ENCODE results near the gene SYNE3. TPM values are rescaled to one million over a fixed set of nuclear protein-coding genes. Genes with fewer than 3 reads are reported as not detected.

Gene SYNE3
- total RNA-seq, 1 donor from 2014 or later = 2.5 TPM

- Mint-ChIP-seq H3K27me3 (ENCODE audit: low read depth, unreplicated experiment) (peaks cover 6% of the 10 kb centered on the region), H3K27ac (ENCODE audit: unreplicated experiment) (no peak overlapping the region), H3K9me3 (ENCODE audit: unreplicated experiment) (peaks cover 4% of the 10 kb centered on the region), H3K4me3 (ENCODE audit: unreplicated experiment) (no peak overlapping the region), H3K36me3 (ENCODE audit: low read depth, unreplicated experiment) (no peaks in the 10 kb centered on the region), H3K4me1 (ENCODE audit: low read depth, unreplicated experiment) (peaks cover 10% of the 10 kb centered on the region)
- H3K36me3 ChIP-seq (ENCODE audit: insufficient read depth, low read length) = no peaks in the 10 kb centered on the region
- no peak overlapping the region for H3K4me2 ChIP-seq (ENCODE audit: low read length)
- no peaks in the 10 kb centered on the region for H3K27me3 ChIP-seq (ENCODE audit: insufficient read depth, low read length)
- TF ChIP-seq EZH2 (IDR thresholded peaks at IDR 0.05; ENCODE audit: insufficient read depth, low read length) (no peak), CTCF (IDR thresholded peaks at IDR 0.05; ENCODE audit: insufficient read depth, low read depth, low read length) (no peak)
- H3K9me3 ChIP-seq (ENCODE audit: insufficient read depth, low read depth, low read length) = no peaks in the 10 kb centered on the region
- H3K9ac ChIP-seq (ENCODE audit: low read length) = no peak overlapping the region
- H3K4me3 ChIP-seq (ENCODE audit: insufficient read depth, low read depth, low read length) = no peak overlapping the region
- no peaks in the 10 kb centered on the region for H4K20me1 ChIP-seq (ENCODE audit: insufficient read depth, low read length)
- H3K4me1 ChIP-seq (ENCODE audit: insufficient read depth, low read length) = peaks cover 13% of the 10 kb centered on the region
- H3K79me2 ChIP-seq (ENCODE audit: insufficient read depth, low read length) = no peaks in the 10 kb centered on the region
- no peak overlapping the region for H2AFZ ChIP-seq (ENCODE audit: low read depth, low read length)
- no peak for DNase-seq (ENCODE audit: low read depth)
- no peak overlapping the region for H3K27ac ChIP-seq (ENCODE audit: low read depth, low read length)
- no peak for FAIRE-seq
These were observed 22.9 kb downstream of the SYNE3 start for GRCh38 chr14:95493503-95493902.

- H3K4me3 ChIP-seq (ENCODE audit: insufficient read depth, low read depth, low read length) = no peak overlapping the region
- no peaks in the 10 kb centered on the region for H3K79me2 ChIP-seq (ENCODE audit: insufficient read depth, low read length)
- peaks cover 4% of the 10 kb centered on the region for H3K9me3 Mint-ChIP-seq (ENCODE audit: unreplicated experiment)
- peaks cover 10% of the 10 kb centered on the region for H3K4me1 Mint-ChIP-seq (ENCODE audit: low read depth, unreplicated experiment)
- no peak overlapping the region for H2AFZ ChIP-seq (ENCODE audit: low read depth, low read length)
- H3K4me2 ChIP-seq (ENCODE audit: low read length) = no peak overlapping the region
- H3K27me3 ChIP-seq (ENCODE audit: insufficient read depth, low read length) = no peaks in the 10 kb centered on the region
- H3K27me3 Mint-ChIP-seq (ENCODE audit: low read depth, unreplicated experiment) = peaks cover 12% of the 10 kb centered on the region
- no peaks in the 10 kb centered on the region for H3K36me3 Mint-ChIP-seq (ENCODE audit: low read depth, unreplicated experiment)
- H3K27ac ChIP-seq (ENCODE audit: low read depth, low read length) = no peak overlapping the region
- no peak overlapping the region for H3K4me3 Mint-ChIP-seq (ENCODE audit: unreplicated experiment)
- no peak for DNase-seq (ENCODE audit: low read depth)
- H3K36me3 ChIP-seq (ENCODE audit: insufficient read depth, low read length) = no peaks in the 10 kb centered on the region
- FAIRE-seq = no peak
- H4K20me1 ChIP-seq (ENCODE audit: insufficient read depth, low read length) = no peaks in the 10 kb centered on the region
- H3K9ac ChIP-seq (ENCODE audit: low read length) = no peak overlapping the region
- peaks cover 7% of the 10 kb centered on the region for H3K4me1 ChIP-seq (ENCODE audit: insufficient read depth, low read length)
- TF ChIP-seq CTCF (IDR thresholded peaks at IDR 0.05; ENCODE audit: insufficient read depth, low read depth, low read length) (no peak), EZH2 (IDR thresholded peaks at IDR 0.05; ENCODE audit: insufficient read depth, low read length) (no peak)
- H3K9me3 ChIP-seq (ENCODE audit: insufficient read depth, low read depth, low read length) = no peaks in the 10 kb centered on the region
- no peak overlapping the region for H3K27ac Mint-ChIP-seq (ENCODE audit: unreplicated experiment)
These were observed 24.4 kb downstream of the SYNE3 start for GRCh38 chr14:95491936-95492608.

- Histone ChIP-seq H3K4me3 (ENCODE audit: insufficient read depth, low read depth, low read length) (no peak overlapping the region), H3K36me3 (ENCODE audit: insufficient read depth, low read length) (no peaks in the 10 kb centered on the region), H3K79me2 (ENCODE audit: insufficient read depth, low read length) (no peaks in the 10 kb centered on the region), H2AFZ (ENCODE audit: low read depth, low read length) (no peak overlapping the region), H3K4me1 (ENCODE audit: insufficient read depth, low read length) (no peaks in the 10 kb centered on the region), H3K27me3 (ENCODE audit: insufficient read depth, low read length) (no peaks in the 10 kb centered on the region), H3K4me2 (ENCODE audit: low read length) (no peak overlapping the region), H3K27ac (ENCODE audit: low read depth, low read length) (no peak overlapping the region), H3K9ac (ENCODE audit: low read length) (no peak overlapping the region), H4K20me1 (ENCODE audit: insufficient read depth, low read length) (no peaks in the 10 kb centered on the region), H3K9me3 (ENCODE audit: insufficient read depth, low read depth, low read length) (no peaks in the 10 kb centered on the region)
- Mint-ChIP-seq H3K36me3 (ENCODE audit: low read depth, unreplicated experiment) (no peaks in the 10 kb centered on the region), H3K4me1 (ENCODE audit: low read depth, unreplicated experiment) (peaks cover 1% of the 10 kb centered on the region), H3K4me3 (ENCODE audit: unreplicated experiment) (no peak overlapping the region), H3K27me3 (ENCODE audit: low read depth, unreplicated experiment) (peaks cover 19% of the 10 kb centered on the region), H3K9me3 (ENCODE audit: unreplicated experiment) (peaks cover 4% of the 10 kb centered on the region), H3K27ac (ENCODE audit: unreplicated experiment) (no peak overlapping the region)
- no peak for FAIRE-seq
- no peak for DNase-seq (ENCODE audit: low read depth)
- TF ChIP-seq EZH2 (IDR thresholded peaks at IDR 0.05; ENCODE audit: insufficient read depth, low read length) = no peak
- no peak for TF ChIP-seq CTCF (IDR thresholded peaks at IDR 0.05; ENCODE audit: insufficient read depth, low read depth, low read length)
These were observed 25.6 kb downstream of the SYNE3 start for GRCh38 chr14:95490727-95491451.

Data from astrocyte (in vitro differentiated cells and primary cell).